OCI-LY3 (cell line): ENCODE data around the gene EML1.

Experiments
- H2AFZ ChIP-seq: fragments of 200-600, 300-600 bp; shearing (Covaris generic); 2 replicates; pipeline ENCODE4 v1.6.0; 2014; ENCODE audit warnings: antibody characterized with exemption, low read depth, low read length
- H3K27ac ChIP-seq: fragments of 200-600, 300-600 bp; sonication (generic); 2 replicates; pipeline ENCODE4 v1.5.1; 2014; ENCODE audit warnings: mild to moderate bottlenecking, low read length, moderate library complexity, mixed read lengths
- H3K27me3 ChIP-seq: fragments of 200-600, 300-600 bp; sonication (generic); 2 replicates; pipeline ENCODE4 v1.6.1; 2014; ENCODE audit warnings: low read depth, low read length, mixed read lengths
- H3K36me3 ChIP-seq: fragments of 200-600, 300-600 bp; sonication (generic); replicated peaks from 2 replicates; pipeline ENCODE3; 2014; ENCODE audit warnings: low read depth, low read length, mixed read lengths
- H3K4me1 ChIP-seq: fragments of 300-600, 200-600 bp; sonication (generic); 2 replicates; pipeline ENCODE4 v1.6.1; 2014; ENCODE audit warnings: low read length, mixed read lengths
- H3K4me2 ChIP-seq: fragments of 200-600, 300-600 bp; sonication (generic); 2 replicates; pipeline ENCODE4 v1.6.1; 2014; ENCODE audit warnings: low read length, mixed read lengths
- H3K4me3 ChIP-seq: fragments of 300-600, 200-600 bp; sonication (generic); 2 replicates; pipeline ENCODE4 v1.5.1; 2014; ENCODE audit warnings: antibody characterized with exemption, mild to moderate bottlenecking, low read length, moderate library complexity
- H3K79me2 ChIP-seq: fragments of 300-600, 200-600 bp; shearing (Covaris generic); 2 replicates; pipeline ENCODE4 v1.6.1; 2014; ENCODE audit warnings: mild to moderate bottlenecking, low read length, mixed read lengths
- H3K9ac ChIP-seq: fragments of 300-600, 200-600 bp; shearing (Covaris generic); 2 replicates; pipeline ENCODE4 v1.6.0; 2014; ENCODE audit warnings: mild to moderate bottlenecking, low read length, moderate library complexity
- H3K9me3 ChIP-seq: fragments of 200-600, 300-600 bp; shearing (Covaris generic); 2 replicates; pipeline ENCODE4 v1.6.1; 2014; ENCODE audit warnings: low read length, mixed read lengths; ENCODE audit not compliant: insufficient read depth
- H4K20me1 ChIP-seq: fragments of 200-600, 300-600 bp; sonication (generic); 2 replicates; pipeline ENCODE4 v1.6.1; 2016; ENCODE audit warnings: low read length, mixed read lengths; ENCODE audit not compliant: insufficient read depth
- CTCF ChIP-seq: fragments of 200-600, 300-600 bp; sonication (generic); IDR thresholded peaks from 2 replicates; pipeline ENCODE4 v1.5.1; 2014; ENCODE audit warnings: antibody characterized with exemption, low read length, low read depth
- EZH2phosphoT487 ChIP-seq: fragments of 200-600 bp; shearing (Covaris generic); IDR thresholded peaks from 2 replicates; pipeline ENCODE4 v1.6.1; 2018; ENCODE audit warnings: antibody characterized with exemption, mixed run types, low read depth

Gene EML1

DNA sequence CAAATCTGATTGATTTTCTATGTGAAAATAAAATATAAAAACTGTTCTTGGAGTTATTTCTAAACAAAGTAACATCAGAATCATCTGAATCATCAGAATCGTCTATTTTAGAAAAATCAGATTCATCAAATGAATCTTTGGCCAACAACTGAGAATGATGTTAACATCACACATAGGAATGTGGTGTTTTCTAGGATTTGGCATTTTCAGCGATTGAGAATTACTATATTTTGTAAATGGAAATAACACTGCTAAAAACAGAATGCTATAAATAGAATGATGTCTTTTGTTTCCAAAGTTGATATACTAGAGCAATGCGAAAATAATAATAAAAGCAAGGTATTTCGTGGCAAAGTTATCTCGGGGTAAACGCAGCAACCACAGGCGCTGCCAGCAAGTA, 198.1 kb downstream of the EML1 start:
- no peaks in the 10 kb centered on the region for H3K9me3 ChIP-seq
- no peak overlapping the region for H3K4me3 ChIP-seq
- no peak overlapping the region for H3K27ac ChIP-seq
- no peaks in the 10 kb centered on the region for H3K36me3 ChIP-seq
- H3K27me3 ChIP-seq, result peaks cover 12% of the 10 kb centered on the region; the same call in 1 of the 2 replicates
- peaks cover 13% of the 10 kb centered on the region; the same call in 1 of the 2 replicates for H4K20me1 ChIP-seq
- no peak for TF ChIP-seq EZH2phosphoT487
- no peak for TF ChIP-seq CTCF
- no peaks in the 10 kb centered on the region for H3K79me2 ChIP-seq
- H2AFZ ChIP-seq, result no peak overlapping the region
- no peak overlapping the region for H3K4me2 ChIP-seq
- no peak overlapping the region for H3K9ac ChIP-seq
- peaks cover 12% of the 10 kb centered on the region for H3K4me1 ChIP-seq
